GM10266 (cell line): Measurements from ENCODE around the gene PREX1.

Experiments used
- DNase-seq: peaks from one replicate; pipeline ENCODE4 v3.0.0; 2012; ENCODE audit errors: extremely low spot score
- CTCF ChIP-seq: IDR thresholded peaks from 2 replicates; pipeline ENCODE4 v1.5.1; 2012; ENCODE audit warnings: mild to moderate bottlenecking, low read depth; ENCODE audit not compliant: control insufficient read depth, insufficient read depth; ENCODE audit errors: missing control alignments

The PREX1 gene

GRCh38 chr20:48736231-48736630 is 91.6 kb downstream of the PREX1 start:
- DNase-seq, result no peak

GRCh38 chr20:48735112-48735511 is 92.7 kb downstream of the PREX1 start:
- no peak for DNase-seq
- no peak for TF ChIP-seq CTCF

More at GRCh38 chr20:48736231-48736630, 91.6 kb downstream of the PREX1 start:
- no peak for TF ChIP-seq CTCF

- TF ChIP-seq CTCF, result no peak
- no peak for DNase-seq
Observed at GRCh38 chr20:48734104-48734749, 93.6 kb downstream of the PREX1 start.

- no peak for DNase-seq
- TF ChIP-seq CTCF, result no peak
Observed at GRCh38 chr20:48733296-48733790, 94.5 kb downstream of the PREX1 start.

GRCh38 chr20:48732081-48732829 is 95.5 kb downstream of the PREX1 start:
- DNase-seq, result no peak

GRCh38 chr20:48731536-48731935 is 96.3 kb downstream of the PREX1 start:
- TF ChIP-seq CTCF, result no peak
- no peak for DNase-seq

More at GRCh38 chr20:48732081-48732829, 95.5 kb downstream of the PREX1 start:
- TF ChIP-seq CTCF, result no peak

- no peak for TF ChIP-seq CTCF
- DNase-seq, result no peak
Observed at GRCh38 chr20:48730977-48731376, 96.8 kb downstream of the PREX1 start.
